ENCODE measurements around the gene PRC1. TPM values are rescaled to one million over a fixed set of nuclear protein-coding genes. Genes with fewer than 3 reads are reported as not detected.
A peak's percentile ranks its signal among the peaks of the same experiment; 100 is the strongest.

PRC1 gene
- total RNA-seq, 1 donor from 2014 or later: 284 TPM

DNA sequence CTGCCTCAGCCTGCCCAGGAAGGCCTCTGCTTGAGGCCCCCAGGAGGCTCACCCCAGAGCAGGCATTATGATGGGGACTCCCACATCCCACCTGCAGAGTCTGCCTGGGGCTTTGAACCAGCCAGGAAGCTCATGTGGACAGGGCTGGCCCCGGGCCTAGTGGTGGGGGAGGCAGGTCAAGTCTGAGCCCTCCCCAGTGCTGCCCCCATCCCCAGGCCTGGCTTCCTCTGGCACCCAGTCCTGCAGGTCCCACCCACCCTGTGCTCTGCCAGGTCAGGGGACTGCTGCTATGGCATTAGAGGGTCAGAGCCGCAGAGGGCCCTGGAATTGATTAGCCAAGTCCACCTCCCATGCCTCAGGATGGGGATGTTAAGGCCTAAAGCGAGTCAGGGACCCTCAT is 45.7 kb upstream of the PRC1 start:
- H3K4me3 Mint-ChIP-seq: no peak overlapping the region

DNA sequence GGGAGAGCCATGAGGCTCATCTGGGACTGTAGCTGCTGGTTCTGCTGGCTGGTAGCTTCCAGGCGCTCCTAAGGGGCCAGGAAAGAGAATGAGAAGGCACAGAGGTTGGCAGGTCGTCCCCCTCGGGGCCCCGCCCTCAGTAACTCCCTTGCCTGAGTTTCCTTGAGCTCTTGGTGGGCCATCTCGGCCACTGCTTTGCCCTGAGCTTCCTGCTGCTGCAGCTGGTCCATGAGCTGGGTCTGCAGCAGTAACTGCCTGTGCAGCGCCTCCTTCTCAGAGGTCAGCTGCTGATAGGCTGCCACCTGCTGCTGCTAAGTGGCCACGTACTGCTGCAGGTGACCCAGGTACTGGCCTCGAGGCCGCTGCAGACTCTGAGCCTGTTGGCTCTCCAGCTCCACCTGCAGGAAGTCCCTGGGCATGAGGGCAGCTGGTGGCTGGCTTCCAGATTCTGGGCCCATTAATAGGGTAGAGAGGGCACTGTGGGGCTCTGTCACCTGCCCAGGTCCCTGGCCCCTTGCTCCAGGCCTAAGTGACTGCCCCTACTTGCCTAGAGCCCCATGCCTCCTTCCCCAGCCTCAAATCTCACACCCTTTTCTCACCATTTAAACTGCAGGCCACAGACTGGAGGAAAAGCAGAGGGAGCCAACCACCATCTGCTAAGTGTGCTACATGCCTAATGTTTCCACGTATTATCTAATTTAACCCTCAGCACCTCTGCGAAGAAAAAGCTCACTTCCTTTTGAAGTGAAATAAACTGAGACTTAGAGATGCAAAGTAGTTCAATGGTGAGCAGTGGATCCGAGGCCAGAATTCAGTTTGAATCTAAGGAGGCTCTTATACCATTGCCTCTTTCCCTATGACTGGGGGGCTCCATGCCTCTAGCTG is 38.8 kb upstream of the PRC1 start:
- no peak overlapping the region for H3K9ac ChIP-seq
- H3K4me1 ChIP-seq: no peaks in the 10 kb centered on the region
- no peak overlapping the region for H3K27ac Mint-ChIP-seq
- H3K27me3 ChIP-seq: no peaks in the 10 kb centered on the region
- no peak overlapping the region for H3K4me3 ChIP-seq
- H3K36me3 Mint-ChIP-seq: no peaks in the 10 kb centered on the region
- no peak for TF ChIP-seq EZH2phosphoT487 (IDR thresholded peaks at IDR 0.05)
- TF ChIP-seq, protein P1, sequence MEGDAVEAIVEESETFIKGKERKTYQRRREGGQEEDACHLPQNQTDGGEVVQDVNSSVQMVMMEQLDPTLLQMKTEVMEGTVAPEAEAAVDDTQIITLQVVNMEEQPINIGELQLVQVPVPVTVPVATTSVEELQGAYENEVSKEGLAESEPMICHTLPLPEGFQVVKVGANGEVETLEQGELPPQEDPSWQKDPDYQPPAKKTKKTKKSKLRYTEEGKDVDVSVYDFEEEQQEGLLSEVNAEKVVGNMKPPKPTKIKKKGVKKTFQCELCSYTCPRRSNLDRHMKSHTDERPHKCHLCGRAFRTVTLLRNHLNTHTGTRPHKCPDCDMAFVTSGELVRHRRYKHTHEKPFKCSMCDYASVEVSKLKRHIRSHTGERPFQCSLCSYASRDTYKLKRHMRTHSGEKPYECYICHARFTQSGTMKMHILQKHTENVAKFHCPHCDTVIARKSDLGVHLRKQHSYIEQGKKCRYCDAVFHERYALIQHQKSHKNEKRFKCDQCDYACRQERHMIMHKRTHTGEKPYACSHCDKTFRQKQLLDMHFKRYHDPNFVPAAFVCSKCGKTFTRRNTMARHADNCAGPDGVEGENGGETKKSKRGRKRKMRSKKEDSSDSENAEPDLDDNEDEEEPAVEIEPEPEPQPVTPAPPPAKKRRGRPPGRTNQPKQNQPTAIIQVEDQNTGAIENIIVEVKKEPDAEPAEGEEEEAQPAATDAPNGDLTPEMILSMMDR (IDR thresholded peaks at IDR 0.05): peak; percentile 77
- H2AFZ ChIP-seq (replicated peaks): peak overlapping the region; percentile 95
- H4K20me1 ChIP-seq (ENCODE audit: low read depth): no peaks in the 10 kb centered on the region
- no peak overlapping the region for H3K4me3 Mint-ChIP-seq
- peak; percentile 81 for DNase-seq (ENCODE audit: low spot score)
- H3F3A ChIP-seq (ENCODE audit: low read depth): no peaks in the 10 kb centered on the region
- no peaks in the 10 kb centered on the region for H3K36me3 ChIP-seq
- H3K27ac ChIP-seq: no peak overlapping the region
- peak overlapping the region; percentile 56 for H3K4me2 ChIP-seq
- no peaks in the 10 kb centered on the region for H3K79me2 ChIP-seq (ENCODE audit: low read depth)
- H3K27me3 Mint-ChIP-seq (ENCODE audit: insufficient read depth, low read depth): peaks cover 2% of the 10 kb centered on the region
- H3K4me1 Mint-ChIP-seq: no peaks in the 10 kb centered on the region
- no peaks in the 10 kb centered on the region for H3K9me3 ChIP-seq (ENCODE audit: low read depth)
- no peaks in the 10 kb centered on the region for H3K9me3 Mint-ChIP-seq

More for the DNA sequence above, 45.7 kb upstream of the PRC1 start:
- H3K9ac ChIP-seq: no peak overlapping the region
- no peaks in the 10 kb centered on the region for H3K36me3 Mint-ChIP-seq
- DNase-seq (ENCODE audit: low spot score): no peak
- TF ChIP-seq, protein P1 (IDR thresholded peaks at IDR 0.05): no peak
- TF ChIP-seq EZH2phosphoT487 (IDR thresholded peaks at IDR 0.05) (no peak), EZH2 (IDR thresholded peaks at IDR 0.05) (no peak)
- H3F3A ChIP-seq (ENCODE audit: low read depth): no peaks in the 10 kb centered on the region
- no peaks in the 10 kb centered on the region for H3K27me3 ChIP-seq
- H3K9me3 Mint-ChIP-seq: no peaks in the 10 kb centered on the region
- H3K36me3 ChIP-seq: no peaks in the 10 kb centered on the region
- H3K4me1 Mint-ChIP-seq: no peaks in the 10 kb centered on the region
- no peak overlapping the region for H3K27ac Mint-ChIP-seq
- H4K20me1 ChIP-seq (ENCODE audit: low read depth): no peaks in the 10 kb centered on the region
- H3K9me3 ChIP-seq (ENCODE audit: low read depth): no peaks in the 10 kb centered on the region
- no peaks in the 10 kb centered on the region for H3K4me1 ChIP-seq
- H2AFZ ChIP-seq (replicated peaks): no peak overlapping the region
- no peak overlapping the region for H3K27ac ChIP-seq
- no peak overlapping the region for H3K4me2 ChIP-seq
- no peaks in the 10 kb centered on the region for H3K79me2 ChIP-seq (ENCODE audit: low read depth)
- H3K27me3 Mint-ChIP-seq (ENCODE audit: insufficient read depth, low read depth): peaks cover 3% of the 10 kb centered on the region
- no peak overlapping the region for H3K4me3 ChIP-seq

DNA sequence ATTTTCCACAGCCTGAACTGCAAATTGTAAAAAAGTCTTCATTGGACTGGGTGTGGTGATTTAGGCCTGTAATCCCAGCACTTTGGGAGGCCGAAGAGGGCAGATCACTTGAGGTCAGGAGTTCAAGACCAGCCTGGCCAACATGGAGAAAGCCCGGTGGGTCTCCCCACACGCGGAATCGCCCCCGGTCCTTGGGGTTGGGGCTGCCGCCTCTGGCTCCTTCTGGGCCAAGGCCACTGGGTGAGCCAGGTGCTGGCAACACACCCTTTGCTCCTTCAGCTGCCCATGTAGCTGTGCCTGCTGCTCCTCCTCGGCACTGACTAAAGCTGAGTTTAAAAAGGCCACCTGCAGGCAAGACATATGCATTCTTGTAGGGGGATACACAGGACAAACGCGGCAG is 37.5 kb upstream of the PRC1 start:
- no peaks in the 10 kb centered on the region for H3K9me3 ChIP-seq (ENCODE audit: low read depth)
- no peak overlapping the region for H3K9ac ChIP-seq
- no peak overlapping the region for H3K4me2 ChIP-seq
- no peaks in the 10 kb centered on the region for H3K36me3 ChIP-seq
- peaks cover 2% of the 10 kb centered on the region for H3K27me3 Mint-ChIP-seq (ENCODE audit: insufficient read depth, low read depth)
- no peak overlapping the region for H2AFZ ChIP-seq (replicated peaks)
- no peaks in the 10 kb centered on the region for H3K36me3 Mint-ChIP-seq
- H3K4me3 Mint-ChIP-seq: no peak overlapping the region
- no peak overlapping the region for H3K27ac Mint-ChIP-seq
- no peaks in the 10 kb centered on the region for H3K79me2 ChIP-seq (ENCODE audit: low read depth)
- H3K27ac ChIP-seq: no peak overlapping the region
- H3K4me1 Mint-ChIP-seq: no peaks in the 10 kb centered on the region
- no peaks in the 10 kb centered on the region for H4K20me1 ChIP-seq (ENCODE audit: low read depth)
- H3K27me3 ChIP-seq: no peaks in the 10 kb centered on the region
- H3K9me3 Mint-ChIP-seq: no peaks in the 10 kb centered on the region
- DNase-seq (ENCODE audit: low spot score): no peak
- TF ChIP-seq EZH2 (IDR thresholded peaks at IDR 0.05) (no peak), EZH2phosphoT487 (IDR thresholded peaks at IDR 0.05) (no peak)
- TF ChIP-seq, protein P1 (IDR thresholded peaks at IDR 0.05): no peak
- H3K4me3 ChIP-seq: no peak overlapping the region
- no peaks in the 10 kb centered on the region for H3K4me1 ChIP-seq
- H3F3A ChIP-seq (ENCODE audit: low read depth): no peaks in the 10 kb centered on the region

All from neural progenitor cell (in vitro differentiated cells).